HepG2 (cell line): Measurements from ENCODE around the gene PAPOLB. TPM values are rescaled to one million over a fixed set of nuclear protein-coding genes. Genes with fewer than 3 reads are reported as not detected.

ENCODE experiments used
- ATAC-seq: fragments of 200-7000 bp; cut with Tn5 transposase; 3 replicates; pipeline ENCODE4 v1.9.1; 2020; ENCODE audit warnings: mild to moderate bottlenecking, moderate library complexity
- BruUV-seq: library from RNA; stranded (reverse); fragments of 400-500 nt; replicated peaks from 2 replicates; lab custom pipeline; 2021; lab: Mats Ljungman, UMichigan
- CTCF ChIA-PET: fragments of 300-600 bp; formaldehyde crosslinking; extraction: SDS; loops from one replicate; lab custom pipeline; 2021; ENCODE audit warnings: low total read pairs, inconsistent platforms, low intra/inter-chr PET ratio; lab: Yijun Ruan, JAX
- POLR2A ChIA-PET: fragments of 350-600 bp; sonication (Branson Sonifier 250); formaldehyde crosslinking; loops from one replicate; lab custom pipeline; 2020; ENCODE audit warnings: antibody characterized with exemption, inconsistent platforms; lab: Yijun Ruan, JAX
- DNase-seq: peaks from one replicate; pipeline ENCODE4 v3.0.0-alpha.2; 2015; ENCODE audit warnings: low spot score
- FAIRE-seq: peaks from 3 replicates; lab custom pipeline; 2011; peaks lifted over from hg19 to GRCh38; lab: Jason Lieb, UNC
- H2AFZ ChIP-seq: one replicate; pipeline ENCODE4 v1.6.1; 2011; ENCODE audit warnings: low read length, inconsistent platforms
- H3K27ac ChIP-seq: fragments of 300-600 bp; 3 replicates; pipeline ENCODE4 v1.8.0; 2011; ENCODE audit warnings: mixed run types, mild to moderate bottlenecking, mixed read lengths, low read length, inconsistent platforms; ENCODE audit not compliant: insufficient read depth; ENCODE audit errors: extremely low read length
- H3K27me3 ChIP-seq, 2 experiments: fragments of 200-600 bp in 1 of 2; 2 replicates in 1 of 2; 3 replicates in 1 of 2; pipeline versions ENCODE4 v1.6.0 to v1.8.0; 2011; ENCODE audit warnings: low read length in 2 of 2, mild to moderate bottlenecking in 2 of 2, moderate library complexity in 2 of 2, inconsistent platforms in 1 of 2; ENCODE audit not compliant: insufficient read depth in 2 of 2, control insufficient read depth in 1 of 2
- H3K36me3 ChIP-seq, 2 experiments: fragments of 200-600 bp in 1 of 2; replicated peaks in 1 of 2; 2 replicates in 1 of 2; 3 replicates in 1 of 2; pipeline versions ENCODE4 v1.5.1 to v1.8.0; 2011; ENCODE audit warnings: low read length in 2 of 2, inconsistent platforms in 1 of 2; ENCODE audit not compliant: insufficient read depth in 2 of 2, control insufficient read depth in 1 of 2
- H3K4me1 ChIP-seq: 2 replicates; pipeline ENCODE4 v1.5.1; 2012; ENCODE audit warnings: low read length, inconsistent platforms; ENCODE audit not compliant: insufficient read depth
- H3K4me2 ChIP-seq: 2 replicates; pipeline ENCODE4 v1.6.0; 2011; ENCODE audit warnings: low read depth, low read length, inconsistent platforms
- H3K4me3 ChIP-seq, 3 experiments: fragments of 200-600 bp in 1 of 3; sonication (generic), shearing (Covaris generic) in 1 of 3; replicated peaks in 1 of 3; 2 replicates each; pipeline ENCODE4 v1.5.1; 2011 to 2016; ENCODE audit warnings: low read length in 3 of 3, inconsistent platforms in 2 of 3, low read depth in 2 of 3, mild to moderate bottlenecking in 2 of 3, control low read depth in 1 of 3, mixed read lengths in 1 of 3; ENCODE audit not compliant: insufficient read depth in 1 of 3
- H3K79me2 ChIP-seq: one replicate; pipeline ENCODE4 v1.6.1; 2011; ENCODE audit warnings: low read length, inconsistent platforms; ENCODE audit not compliant: insufficient read depth
- H3K9ac ChIP-seq: 2 replicates; pipeline ENCODE4 v1.6.0; 2011; ENCODE audit warnings: mild to moderate bottlenecking, low read depth, low read length, inconsistent platforms; ENCODE audit not compliant: insufficient read depth
- H3K9me3 ChIP-seq: 2 replicates; pipeline ENCODE4 v1.5.1; 2012; ENCODE audit warnings: mild to moderate bottlenecking, low read length
- H4K20me1 ChIP-seq: 2 replicates; pipeline ENCODE4 v1.6.0; 2011; ENCODE audit warnings: inconsistent platforms, mild to moderate bottlenecking, low read length, moderate library complexity; ENCODE audit not compliant: insufficient read depth
- ATF7 ChIP-seq, 2 experiments: fragments of 450-650 bp in 1 of 2; sonication (generic) in 1 of 2; formaldehyde crosslinking in 1 of 2; IDR thresholded peaks; 2 replicates each; pipeline versions ENCODE4 v1.4.0 to v1.6.1; 2016 to 2020; ENCODE audit warnings: antibody characterized with exemption in 1 of 2, mild to moderate bottlenecking in 1 of 2, missing genetic modification reagents in 1 of 2
- BATF2 ChIP-seq: sonication (generic); formaldehyde crosslinking; IDR thresholded peaks from 2 replicates; pipeline ENCODE4 v1.8.0; 2022; ENCODE audit warnings: mild to moderate bottlenecking, missing genetic modification reagents, moderate library complexity
- CC2D1A ChIP-seq: sonication (generic); formaldehyde crosslinking; IDR thresholded peaks from 2 replicates; pipeline ENCODE4 v1.8.1; 2023; ENCODE audit warnings: mild to moderate bottlenecking, missing genetic modification reagents
- CEBPB ChIP-seq: IDR thresholded peaks from 2 replicates; pipeline ENCODE4 v1.6.1; 2011; ENCODE audit warnings: low read depth, low read length, improper control_type of control experiment, borderline replicate concordance
- CHD2 ChIP-seq: IDR thresholded peaks from 2 replicates; pipeline ENCODE4 v1.6.1; 2011; ENCODE audit warnings: low read depth, low read length, improper control_type of control experiment
- REL ChIP-seq: sonication (generic); formaldehyde crosslinking; conservative IDR thresholded peaks from 2 replicates; pipeline ENCODE4 v1.8.0; 2022; ENCODE audit warnings: mild to moderate bottlenecking, missing genetic modification reagents, moderate library complexity
- TOE1 ChIP-seq: sonication (generic); formaldehyde crosslinking; IDR thresholded peaks from 2 replicates; pipeline ENCODE4 v1.4.0; 2020; ENCODE audit warnings: mild to moderate bottlenecking, missing genetic modification reagents
- YEATS4 ChIP-seq: sonication (generic); formaldehyde crosslinking; IDR thresholded peaks from 2 replicates; pipeline ENCODE4 v1.4.0; 2020; ENCODE audit warnings: missing genetic modification reagents, borderline replicate concordance
- ZNF143 ChIP-seq: sonication (generic); formaldehyde crosslinking; IDR thresholded peaks from 2 replicates; pipeline ENCODE4 v1.4.0; 2020; ENCODE audit warnings: missing genetic modification reagents
- WGBS: methylation state at CpG from one replicate; pipeline ENCODE4 v1.1.6; 2017; ENCODE audit warnings: low lambda C conversion rate; 5-methylcytosine and 5-hydroxymethylcytosine counted together
- in situ Hi-C: cut with HindIII; loops from 2 replicates; pipeline ENCODE4 v1.10.0; 2017; ENCODE audit warnings: low pct_unique_long_range_greater_than_20kb; ENCODE audit not compliant: extremely low pct_ligation_motif_present
- intact Hi-C: fragments of 100-400 bp; cut with micrococcal nuclease; formaldehyde crosslinking; loops from one replicate; pipeline ENCODE4 v1.10.0; 2022; ENCODE audit not compliant: unreplicated experiment
- polyA plus RNA-seq, 8 experiments: library from polyadenylated mRNA; depleted of rRNA in 3 of 8; stranded (reverse) in 7 of 8; unstranded in 1 of 8; fragments of >200 nt; fragmentation: Illumina TruSeq in 4 of 8; extraction: Trizol in 4 of 8; gene quantifications; 2 replicates each; pipeline versions ENCODE4 v1.2.1 to v1.2.3, GENCODE V29; 2011 to 2016; ENCODE audit warnings: low read depth in 4 of 8, missing spikeins in 1 of 8, mixed read lengths in 1 of 8; ENCODE audit not compliant: insufficient read depth in 1 of 8
- total RNA-seq, 5 experiments: library from RNA; depleted of rRNA; stranded (reverse); fragments of >200 nt; fragmentation: Illumina TruSeq; extraction: Trizol; gene quantifications; 2 replicates each; pipeline ENCODE4 v1.2.3, GENCODE V29; 2016; ENCODE audit warnings: low read depth in 1 of 5
- TF ChIP-seq, protein P1 (sequence below): sonication (generic); formaldehyde crosslinking; IDR thresholded peaks from 2 replicates; pipeline ENCODE4 v1.5.0; 2020; ENCODE audit warnings: mild to moderate bottlenecking, missing genetic modification reagents, moderate library complexity

Gene PAPOLB
- total and polyA plus RNA-seq, 2 of the 13 experiments (the other 11 are each of a cell fraction or from before 2014, with no cell fraction given): not detected

DNA sequence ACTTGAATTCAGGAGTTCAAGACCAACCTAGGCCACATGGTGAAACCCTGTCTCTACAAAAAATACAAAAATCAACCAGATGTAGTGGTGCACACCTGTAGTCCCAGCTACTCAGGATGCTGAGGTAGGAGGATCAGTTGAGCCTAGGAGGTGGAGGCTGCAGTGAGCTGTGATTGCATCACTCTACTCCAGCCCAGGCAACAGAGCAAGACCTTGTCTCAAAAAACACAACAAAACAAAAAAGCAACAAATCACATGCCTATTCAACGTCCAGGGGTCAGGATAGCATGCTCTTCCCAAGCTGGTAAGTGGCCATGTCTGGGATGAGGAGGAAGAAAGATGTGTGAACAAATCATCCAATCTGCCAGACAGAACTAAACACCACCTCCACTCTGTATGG lies 27.9 kb upstream of the PAPOLB start:
- no peak overlapping the region for H3K27ac ChIP-seq
- intact Hi-C loops (no loop called here), in situ Hi-C loops (no loop called here)
- H3K4me3 ChIP-seq: no peak overlapping the region
- no peaks in the 10 kb centered on the region for H4K20me1 ChIP-seq
- H3K4me1 ChIP-seq: no peaks in the 10 kb centered on the region
- no peak for FAIRE-seq
- H3K4me2 ChIP-seq: no peak overlapping the region
- H2AFZ ChIP-seq: no peak overlapping the region
- peak; percentile 26; the same call in 1 of the 2 replicates for TF ChIP-seq CEBPB
- TF ChIP-seq ATF7 (IDR thresholded peaks at IDR 0.05): peak; percentile 40; the same call in 1 of the 2 replicates
- TF ChIP-seq ATF7 (CRISPR knock-in tag; IDR thresholded peaks at IDR 0.05): no peak
- TF ChIP-seq TOE1: no peak
- TF ChIP-seq REL (CRISPR knock-in tag): no peak
- no peak for TF ChIP-seq ZNF143
- TF ChIP-seq CHD2: no peak
- H3K27me3 ChIP-seq: 0 out of 5 replicates have a peak, but pooled peaks cover 0 to 4% of the 10 kb centered on the region in 2 experiments
- no peak for DNase-seq
- H3K36me3 ChIP-seq: no peaks in the 10 kb centered on the region
- no peaks in the 10 kb centered on the region for H3K9me3 ChIP-seq
- POLR2A ChIA-PET: no interaction called here
- H3K9ac ChIP-seq: no peak overlapping the region
- CTCF ChIA-PET: no interaction called here
- ATAC-seq: no peak
- H3K79me2 ChIP-seq: no peaks in the 10 kb centered on the region
- 0% methylated on average over 1 of the region's 1 CpG for WGBS
- no TSS peak for BruUV-seq

DNA sequence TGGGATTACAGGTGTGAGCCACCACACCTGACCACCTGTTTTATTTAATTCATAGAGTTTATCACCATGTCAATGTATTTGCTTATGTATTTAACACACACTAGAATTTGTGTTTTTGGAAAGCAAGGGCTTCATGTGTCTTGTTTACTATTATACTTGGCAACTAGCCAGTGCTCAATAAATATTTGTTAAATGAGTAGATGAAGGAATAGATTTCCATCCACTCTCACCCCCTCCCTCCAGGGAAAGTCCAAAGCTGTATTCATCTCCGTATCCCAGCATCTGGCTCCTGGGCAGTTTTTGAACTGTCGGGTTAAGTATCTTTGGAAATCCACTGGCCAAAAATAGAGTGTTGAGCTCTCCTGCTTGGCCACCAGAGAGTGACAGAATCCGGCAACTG lies 26.3 kb upstream of the PAPOLB start:
- DNase-seq: no peak
- H3K4me1 ChIP-seq: no peaks in the 10 kb centered on the region; the same call in 1 of the 2 replicates
- intact Hi-C loops: no loop called here
- H3K27ac ChIP-seq: no peak overlapping the region
- no peaks in the 10 kb centered on the region for H4K20me1 ChIP-seq
- TF ChIP-seq BATF2 (no peak), YEATS4 (no peak), CC2D1A (no peak)
- TF ChIP-seq, protein P1, sequence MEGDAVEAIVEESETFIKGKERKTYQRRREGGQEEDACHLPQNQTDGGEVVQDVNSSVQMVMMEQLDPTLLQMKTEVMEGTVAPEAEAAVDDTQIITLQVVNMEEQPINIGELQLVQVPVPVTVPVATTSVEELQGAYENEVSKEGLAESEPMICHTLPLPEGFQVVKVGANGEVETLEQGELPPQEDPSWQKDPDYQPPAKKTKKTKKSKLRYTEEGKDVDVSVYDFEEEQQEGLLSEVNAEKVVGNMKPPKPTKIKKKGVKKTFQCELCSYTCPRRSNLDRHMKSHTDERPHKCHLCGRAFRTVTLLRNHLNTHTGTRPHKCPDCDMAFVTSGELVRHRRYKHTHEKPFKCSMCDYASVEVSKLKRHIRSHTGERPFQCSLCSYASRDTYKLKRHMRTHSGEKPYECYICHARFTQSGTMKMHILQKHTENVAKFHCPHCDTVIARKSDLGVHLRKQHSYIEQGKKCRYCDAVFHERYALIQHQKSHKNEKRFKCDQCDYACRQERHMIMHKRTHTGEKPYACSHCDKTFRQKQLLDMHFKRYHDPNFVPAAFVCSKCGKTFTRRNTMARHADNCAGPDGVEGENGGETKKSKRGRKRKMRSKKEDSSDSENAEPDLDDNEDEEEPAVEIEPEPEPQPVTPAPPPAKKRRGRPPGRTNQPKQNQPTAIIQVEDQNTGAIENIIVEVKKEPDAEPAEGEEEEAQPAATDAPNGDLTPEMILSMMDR: peak; percentile 24
- TF ChIP-seq, all 625 proteins: peak for 1
- H3K9me3 ChIP-seq: no peaks in the 10 kb centered on the region
- in situ Hi-C loops: no loop called here
- H3K4me3 ChIP-seq: no peak overlapping the region
- no peaks in the 10 kb centered on the region for H3K79me2 ChIP-seq
- H3K27me3 ChIP-seq: 0 out of 5 replicates have a peak, but pooled peaks cover 0 to 6% of the 10 kb centered on the region in 2 experiments
- no TSS peak for BruUV-seq
- H2AFZ ChIP-seq: no peak overlapping the region
- 12% methylated on average over 3 of the region's 3 CpGs for WGBS
- no peak overlapping the region for H3K4me2 ChIP-seq
- ATAC-seq (no peak), FAIRE-seq (no peak)
- H3K9ac ChIP-seq: no peak overlapping the region
- ChIA-PET POLR2A (no interaction called here), CTCF (no interaction called here)
- no peaks in the 10 kb centered on the region for H3K36me3 ChIP-seq
